Liver (tissue), 9 donors: ENCODE data around the gene NEK6. TPM values are rescaled to one million over a fixed set of nuclear protein-coding genes. Genes with fewer than 3 reads are reported as not detected.

Experiments used
- DNase-seq: peaks from one replicate; pipeline ENCODE4 v3.0.0-alpha.2; 2017; ENCODE audit warnings: low spot score
- H3K27ac ChIP-seq, 2 donors: one replicate each; pipeline ENCODE4 v1.7.0; 2013; ENCODE audit warnings: inconsistent platforms in 2 of 2, low read length in 2 of 2, control low read depth in 1 of 2, low read depth in 1 of 2, mild to moderate bottlenecking in 1 of 2
- H3K27me3 ChIP-seq, 4 donors: one replicate each; pipeline versions ENCODE4 v1.6.1 to v1.7.0; 2013; ENCODE audit warnings: low read length in 3 of 4, inconsistent platforms in 1 of 4, mild to moderate bottlenecking in 1 of 4, moderate library complexity in 1 of 4; ENCODE audit not compliant: control insufficient read depth in 4 of 4, insufficient read depth in 4 of 4
- H3K36me3 ChIP-seq, 4 donors: one replicate each; pipeline versions ENCODE4 v1.6.1 to v1.7.0; 2013; ENCODE audit warnings: low read length in 3 of 4, mild to moderate bottlenecking in 3 of 4, low read depth in 1 of 4, moderate library complexity in 1 of 4; ENCODE audit not compliant: control insufficient read depth in 4 of 4, insufficient read depth in 3 of 4
- H3K4me1 ChIP-seq, 4 donors: one replicate each; pipeline versions ENCODE4 v1.6.1 to v1.7.0; 2013; ENCODE audit warnings: low read length in 3 of 4, mild to moderate bottlenecking in 3 of 4, moderate library complexity in 1 of 4; ENCODE audit not compliant: control insufficient read depth in 4 of 4, insufficient read depth in 4 of 4
- H3K4me3 ChIP-seq, 3 donors: one replicate each; pipeline versions ENCODE4 v1.6.1 to v1.7.0; 2013; ENCODE audit warnings: low read length in 3 of 3, control low read depth in 1 of 3, low read depth in 1 of 3, mild to moderate bottlenecking in 1 of 3
- H3K9ac ChIP-seq, 2 donors: one replicate each; pipeline ENCODE4 v1.7.0; 2013; ENCODE audit warnings: low read length in 2 of 2, mild to moderate bottlenecking in 2 of 2, moderate library complexity in 2 of 2, control low read depth in 1 of 2, low read depth in 1 of 2
- H3K9me3 ChIP-seq, 4 donors: one replicate each; pipeline versions ENCODE4 v1.6.1 to v1.7.0; 2013; ENCODE audit warnings: low read length in 3 of 4; ENCODE audit not compliant: control insufficient read depth in 4 of 4
- EGR1 ChIP-seq, 2 donors: IDR thresholded peaks; 2 replicates each; pipeline ENCODE4 v1.6.1; 2016 to 2018; ENCODE audit warnings: antibody characterized with exemption in 2 of 2, low read depth in 2 of 2
- FOXA2 ChIP-seq: IDR thresholded peaks from 2 replicates; pipeline ENCODE4 v1.6.1; 2016; ENCODE audit warnings: antibody characterized with exemption
- GABPA ChIP-seq, 2 donors: IDR thresholded peaks in 1 of 2; conservative IDR thresholded peaks in 1 of 2; 2 replicates each; pipeline ENCODE4 v1.6.1; 2016; ENCODE audit warnings: antibody characterized with exemption in 2 of 2, mild to moderate bottlenecking in 1 of 2, moderate library complexity in 1 of 2
- HNF4G ChIP-seq: IDR thresholded peaks from 2 replicates; pipeline ENCODE4 v1.6.1; 2016; ENCODE audit warnings: antibody characterized with exemption
- JUND ChIP-seq, 2 donors: IDR thresholded peaks; 2 replicates each; pipeline ENCODE4 v1.6.1; 2016; ENCODE audit warnings: antibody characterized with exemption in 2 of 2
- NR2F2 ChIP-seq: IDR thresholded peaks from 2 replicates; pipeline ENCODE4 v1.6.1; 2016; ENCODE audit warnings: antibody characterized with exemption
- RAD21 ChIP-seq, 2 donors: IDR thresholded peaks; 2 replicates each; pipeline ENCODE4 v1.6.1; 2016; ENCODE audit warnings: antibody characterized with exemption in 2 of 2, mild to moderate bottlenecking in 2 of 2
- SP1 ChIP-seq: IDR thresholded peaks from 2 replicates; pipeline ENCODE4 v1.6.1; 2018; ENCODE audit warnings: antibody characterized with exemption, mild to moderate bottlenecking
- TAF1 ChIP-seq: conservative IDR thresholded peaks from 2 replicates; pipeline ENCODE4 v1.6.1; 2016; ENCODE audit warnings: antibody characterized with exemption, mild to moderate bottlenecking
- YY1 ChIP-seq: IDR thresholded peaks from 2 replicates; pipeline ENCODE4 v1.6.1; 2016; ENCODE audit warnings: antibody characterized with exemption, mild to moderate bottlenecking
- WGBS: extraction: QIAGEN DNeasy Blood & Tissue Kit; methylation state at CpG from one replicate; pipeline ENCODE4 v1.1.7; 2013; 5-methylcytosine and 5-hydroxymethylcytosine counted together
- polyA plus RNA-seq, 2 donors: library from polyadenylated mRNA; stranded (reverse) in 1 of 2; unstranded in 1 of 2; fragments of 200-250 nt in 1 of 2; fragments of >200 nt in 1 of 2; fragmentation: Nextera tagmentation in 1 of 2; extraction: Ambion mirVana in 1 of 2; gene quantifications; one replicate each; pipeline versions ENCODE4 v1.2.1 to v1.2.3, GENCODE V29; 2013 to 2015
- total RNA-seq, 2 donors: library from RNA; depleted of rRNA; stranded (reverse); fragments of >200 nt; gene quantifications; one replicate each; pipeline ENCODE4 v1.2.3, GENCODE V29; 2014
- TF ChIP-seq, protein P1 (sequence below): fragments of 150-350 bp; IDR thresholded peaks from 2 replicates; pipeline ENCODE4 v1.5.1; 2017; ENCODE audit warnings: improper control_type of control experiment, low read depth, low read length; ENCODE audit not compliant: missing input control
- TF ChIP-seq, protein P2 (sequence below): IDR thresholded peaks from 2 replicates; pipeline ENCODE4 v1.6.1; 2016; ENCODE audit warnings: antibody characterized with exemption
- TF ChIP-seq, protein P3 (sequence below): IDR thresholded peaks from 2 replicates; pipeline ENCODE4 v1.6.1; 2016; ENCODE audit warnings: antibody characterized with exemption
- TF ChIP-seq, protein P4 (sequence below): IDR thresholded peaks from 2 replicates; pipeline ENCODE4 v1.6.1; 2016; ENCODE audit warnings: antibody characterized with exemption
- donor health status: healthy.
- donor health status: healthy.
- donor health status: healthy.
- donor health status: healthy.
- donor health status: healthy.

The NEK6 gene
- total and polyA plus RNA-seq, 4 donors = 32.5 to 49.7 (median 42.5) TPM

DNA sequence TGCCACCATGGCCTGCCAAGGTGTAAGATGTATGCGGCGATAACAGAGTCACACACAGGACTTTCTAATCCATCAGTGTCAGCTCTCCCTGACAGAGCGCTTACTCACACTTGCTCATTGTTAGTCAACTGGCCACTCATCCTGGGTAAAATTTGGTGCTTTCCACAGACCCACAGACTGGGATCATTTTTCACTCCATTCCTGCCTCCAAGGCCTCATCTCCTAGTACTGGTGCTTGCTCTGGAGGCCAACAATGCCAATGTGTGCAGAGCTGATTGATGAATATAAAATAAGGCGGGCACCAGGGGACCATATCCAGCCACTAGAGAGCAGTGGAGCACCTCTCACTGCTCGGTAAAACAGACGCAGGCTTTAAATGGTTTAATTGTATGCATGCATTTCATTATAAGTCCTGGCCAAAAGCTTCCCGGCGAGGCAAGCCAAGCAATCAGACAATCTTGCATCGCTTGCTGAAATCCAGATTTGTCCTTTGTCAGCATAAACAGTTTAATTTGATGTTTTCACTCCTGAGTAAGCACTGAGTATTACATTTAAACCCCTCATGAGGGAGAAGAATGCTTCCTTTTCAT is 135.2 kb downstream of the NEK6 start:
- Histone ChIP-seq H3K4me1 (peaks cover 11 to 54% (median 34%) of the 10 kb centered on the region in 4 donors), H3K36me3 (peaks cover 0 to 7% (median 2%) of the 10 kb centered on the region in 4 donors), H3K9me3 (no peaks in the 10 kb centered on the region), H3K9ac (no peak overlapping the region), H3K27ac (no peak overlapping the region), H3K27me3 (no peaks in the 10 kb centered on the region), H3K4me3 (no peak overlapping the region)
- TF ChIP-seq RAD21 (IDR thresholded peaks at IDR 0.05) = peak; percentile 52 to 63
- TF ChIP-seq, protein P1, sequence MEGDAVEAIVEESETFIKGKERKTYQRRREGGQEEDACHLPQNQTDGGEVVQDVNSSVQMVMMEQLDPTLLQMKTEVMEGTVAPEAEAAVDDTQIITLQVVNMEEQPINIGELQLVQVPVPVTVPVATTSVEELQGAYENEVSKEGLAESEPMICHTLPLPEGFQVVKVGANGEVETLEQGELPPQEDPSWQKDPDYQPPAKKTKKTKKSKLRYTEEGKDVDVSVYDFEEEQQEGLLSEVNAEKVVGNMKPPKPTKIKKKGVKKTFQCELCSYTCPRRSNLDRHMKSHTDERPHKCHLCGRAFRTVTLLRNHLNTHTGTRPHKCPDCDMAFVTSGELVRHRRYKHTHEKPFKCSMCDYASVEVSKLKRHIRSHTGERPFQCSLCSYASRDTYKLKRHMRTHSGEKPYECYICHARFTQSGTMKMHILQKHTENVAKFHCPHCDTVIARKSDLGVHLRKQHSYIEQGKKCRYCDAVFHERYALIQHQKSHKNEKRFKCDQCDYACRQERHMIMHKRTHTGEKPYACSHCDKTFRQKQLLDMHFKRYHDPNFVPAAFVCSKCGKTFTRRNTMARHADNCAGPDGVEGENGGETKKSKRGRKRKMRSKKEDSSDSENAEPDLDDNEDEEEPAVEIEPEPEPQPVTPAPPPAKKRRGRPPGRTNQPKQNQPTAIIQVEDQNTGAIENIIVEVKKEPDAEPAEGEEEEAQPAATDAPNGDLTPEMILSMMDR = peak; percentile 20
- no peak for TF ChIP-seq FOXA2
- TF ChIP-seq EGR1 (IDR thresholded peaks at IDR 0.05; ENCODE audit: low read depth in 2 of 2) = no peak
- no peak for TF ChIP-seq JUND (IDR thresholded peaks at IDR 0.05)
- TF ChIP-seq NR2F2 = no peak
- TF ChIP-seq, protein P2, sequence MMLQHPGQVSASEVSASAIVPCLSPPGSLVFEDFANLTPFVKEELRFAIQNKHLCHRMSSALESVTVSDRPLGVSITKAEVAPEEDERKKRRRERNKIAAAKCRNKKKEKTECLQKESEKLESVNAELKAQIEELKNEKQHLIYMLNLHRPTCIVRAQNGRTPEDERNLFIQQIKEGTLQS = no peak
- TF ChIP-seq TAF1 = no peak
- DNase-seq = no peak
- 59% methylated on average over 9 of the region's 9 CpGs for WGBS

DNA sequence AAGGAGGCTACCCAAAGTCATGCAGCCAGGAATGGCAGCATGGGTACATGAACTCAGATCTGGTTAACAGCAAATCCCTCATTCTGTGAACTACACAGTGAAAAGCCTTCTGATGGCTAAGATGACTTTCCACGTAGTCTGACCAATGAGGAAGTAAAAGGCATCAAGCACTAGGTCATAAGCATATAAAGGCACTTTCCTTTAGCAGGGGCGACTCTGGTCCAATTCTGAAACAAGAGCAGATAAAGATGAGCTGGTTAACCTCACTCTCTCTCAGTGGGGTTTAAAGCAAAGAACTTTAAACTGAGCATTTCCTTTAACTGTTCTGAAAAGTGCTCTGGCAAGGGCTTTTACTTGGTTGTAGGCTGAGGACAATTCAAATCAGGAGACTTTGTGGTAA is 136.4 kb downstream of the NEK6 start:
- no peak overlapping the region for H3K27ac ChIP-seq
- H3K4me3 ChIP-seq = no peak overlapping the region
- 79% methylated on average over 2 of the region's 2 CpGs for WGBS
- DNase-seq = no peak
- H3K9ac ChIP-seq = no peak overlapping the region
- no peak for TF ChIP-seq HNF4G
- TF ChIP-seq, protein P3, sequence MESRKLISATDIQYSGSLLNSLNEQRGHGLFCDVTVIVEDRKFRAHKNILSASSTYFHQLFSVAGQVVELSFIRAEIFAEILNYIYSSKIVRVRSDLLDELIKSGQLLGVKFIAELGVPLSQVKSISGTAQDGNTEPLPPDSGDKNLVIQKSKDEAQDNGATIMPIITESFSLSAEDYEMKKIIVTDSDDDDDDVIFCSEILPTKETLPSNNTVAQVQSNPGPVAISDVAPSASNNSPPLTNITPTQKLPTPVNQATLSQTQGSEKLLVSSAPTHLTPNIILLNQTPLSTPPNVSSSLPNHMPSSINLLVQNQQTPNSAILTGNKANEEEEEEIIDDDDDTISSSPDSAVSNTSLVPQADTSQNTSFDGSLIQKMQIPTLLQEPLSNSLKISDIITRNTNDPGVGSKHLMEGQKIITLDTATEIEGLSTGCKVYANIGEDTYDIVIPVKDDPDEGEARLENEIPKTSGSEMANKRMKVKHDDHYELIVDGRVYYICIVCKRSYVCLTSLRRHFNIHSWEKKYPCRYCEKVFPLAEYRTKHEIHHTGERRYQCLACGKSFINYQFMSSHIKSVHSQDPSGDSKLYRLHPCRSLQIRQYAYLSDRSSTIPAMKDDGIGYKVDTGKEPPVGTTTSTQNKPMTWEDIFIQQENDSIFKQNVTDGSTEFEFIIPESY = no peak
- no peak for TF ChIP-seq NR2F2
- no peak for TF ChIP-seq SP1
- TF ChIP-seq, protein P4, sequence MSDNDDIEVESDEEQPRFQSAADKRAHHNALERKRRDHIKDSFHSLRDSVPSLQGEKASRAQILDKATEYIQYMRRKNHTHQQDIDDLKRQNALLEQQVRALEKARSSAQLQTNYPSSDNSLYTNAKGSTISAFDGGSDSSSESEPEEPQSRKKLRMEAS = no peak
- TF ChIP-seq RAD21 (IDR thresholded peaks at IDR 0.05) = no peak
- TF ChIP-seq YY1 = no peak
- TF ChIP-seq GABPA (IDR thresholded peaks at IDR 0.05 in 1 of 2, conservative IDR thresholded peaks at IDR 0.05 in 1 of 2) = no peak
- TF ChIP-seq TAF1 = no peak
- TF ChIP-seq, protein P1 = no peak
- H3K27me3 ChIP-seq = no peaks in the 10 kb centered on the region
- H3K4me1 ChIP-seq = peaks cover 5 to 43% (median 23%) of the 10 kb centered on the region in 4 donors
- H3K36me3 ChIP-seq = peaks cover 0 to 7% (median 2%) of the 10 kb centered on the region in 4 donors
- H3K9me3 ChIP-seq = no peaks in the 10 kb centered on the region
